WERI-Rb-1 (cell line): Measurements from ENCODE around the gene MORN4.
"Not testable (repeated sequence)": the region's sequence is repeated elsewhere in the genome, so short reads cannot be mapped to it uniquely, and the experiment has no call there.

Source experiments
- DNase-seq: peaks from one replicate; pipeline ENCODE4 v3.0.0-alpha.2; 2020
- H3K27ac ChIP-seq: fragments of 250-450 bp; sonication (Bioruptor Pico); 2 replicates; pipeline ENCODE4 v1.5.1; 2020; ENCODE audit warnings: mild to moderate bottlenecking, moderate library complexity
- H3K27me3 ChIP-seq: fragments of 250-450 bp; sonication (Bioruptor Pico); 2 replicates; pipeline ENCODE4 v1.5.1; 2021; ENCODE audit warnings: mild to moderate bottlenecking, low read depth, moderate library complexity; ENCODE audit not compliant: insufficient read depth, severe bottlenecking
- H3K36me3 ChIP-seq: fragments of 250-450 bp; sonication (Bioruptor Pico); 2 replicates; pipeline ENCODE4 v1.5.1; 2020; ENCODE audit warnings: mild to moderate bottlenecking, moderate library complexity
- H3K4me3 ChIP-seq: 2 replicates; pipeline ENCODE4 v1.5.1; 2011; ENCODE audit warnings: low read depth, mild to moderate bottlenecking, control low read depth, low read length
- H3K9me3 ChIP-seq: fragments of 250-450 bp; sonication (Bioruptor Pico); 2 replicates; pipeline ENCODE4 v1.5.1; 2021; ENCODE audit warnings: mild to moderate bottlenecking, moderate library complexity; ENCODE audit not compliant: severe bottlenecking
- CTCF ChIP-seq: IDR thresholded peaks from 2 replicates; pipeline ENCODE4 v1.5.1; 2011; ENCODE audit warnings: low read depth, mild to moderate bottlenecking, control low read depth, inconsistent platforms, low read length

The MORN4 gene

DNA sequence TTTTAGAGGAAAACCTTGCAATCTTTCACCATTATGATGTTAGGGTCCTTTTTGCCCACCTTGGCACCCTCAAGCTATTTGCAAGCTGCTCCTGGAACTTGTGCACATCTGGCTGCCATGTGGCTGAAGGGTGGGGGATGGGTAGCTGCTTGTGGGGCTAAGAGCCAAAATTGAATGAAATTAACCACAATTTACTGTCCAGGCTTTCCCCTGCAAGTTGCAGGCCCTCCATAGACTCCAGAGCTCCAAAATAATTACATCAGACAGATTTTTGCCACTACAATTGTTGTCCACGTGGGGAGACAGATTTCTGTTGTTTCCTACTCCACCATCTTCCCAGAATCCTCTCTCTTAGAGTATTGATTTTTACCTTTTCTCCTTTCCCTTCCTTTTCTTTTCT lies 26.3 kb upstream of the MORN4 start:
- no peak for DNase-seq
- Histone ChIP-seq H3K27ac (no peak overlapping the region), H3K4me3 (no peak overlapping the region), H3K36me3 (peaks cover 58% of the 10 kb centered on the region), H3K27me3 (no peaks in the 10 kb centered on the region), H3K9me3 (no peaks in the 10 kb centered on the region)
- no peak for TF ChIP-seq CTCF

- H3K27ac ChIP-seq, result no peak overlapping the region
- DNase-seq, result no peak
- peaks cover 65% of the 10 kb centered on the region for H3K36me3 ChIP-seq
- TF ChIP-seq CTCF, result no peak
- H3K27me3 ChIP-seq, result no peaks in the 10 kb centered on the region
- H3K4me3 ChIP-seq, result no peak overlapping the region
- H3K9me3 ChIP-seq, result no peaks in the 10 kb centered on the region
These were observed 23.5 kb upstream of the MORN4 start for GRCh38 chr10:97656777-97657176.

GRCh38 chr10:97651773-97652172 lies 18.5 kb upstream of the MORN4 start:
- Histone ChIP-seq H3K9me3 (no peaks in the 10 kb centered on the region), H3K27me3 (no peaks in the 10 kb centered on the region), H3K27ac (no peak overlapping the region), H3K4me3 (no peak overlapping the region), H3K36me3 (peaks cover 65% of the 10 kb centered on the region)
- DNase-seq, result no peak
- TF ChIP-seq CTCF, result no peak

DNA sequence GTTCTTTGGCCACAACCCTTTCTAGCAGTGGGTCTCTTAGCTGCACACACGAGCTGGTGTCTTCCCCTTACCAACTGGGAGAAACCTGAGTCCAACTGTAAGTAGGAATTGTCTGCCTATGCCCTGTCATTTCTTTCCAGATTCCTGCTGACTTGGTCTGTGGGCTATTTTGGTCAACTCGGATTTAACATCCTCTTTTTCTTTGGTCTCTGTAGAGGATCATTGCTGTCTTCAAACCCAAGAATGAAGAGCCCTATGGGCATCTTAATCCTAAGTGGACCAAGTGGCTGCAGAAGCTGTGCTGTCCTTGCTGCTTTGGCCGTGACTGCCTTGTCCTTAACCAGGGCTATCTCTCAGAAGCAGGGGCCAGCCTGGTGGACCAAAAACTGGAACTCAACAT lies 17.4 kb upstream of the MORN4 start:
- no peaks in the 10 kb centered on the region for H3K9me3 ChIP-seq
- H3K36me3 ChIP-seq, result peaks cover 64% of the 10 kb centered on the region
- H3K27ac ChIP-seq, result no peak overlapping the region
- no peak for TF ChIP-seq CTCF
- DNase-seq, result no peak
- H3K4me3 ChIP-seq, result no peak overlapping the region
- H3K27me3 ChIP-seq, result no peaks in the 10 kb centered on the region

DNA sequence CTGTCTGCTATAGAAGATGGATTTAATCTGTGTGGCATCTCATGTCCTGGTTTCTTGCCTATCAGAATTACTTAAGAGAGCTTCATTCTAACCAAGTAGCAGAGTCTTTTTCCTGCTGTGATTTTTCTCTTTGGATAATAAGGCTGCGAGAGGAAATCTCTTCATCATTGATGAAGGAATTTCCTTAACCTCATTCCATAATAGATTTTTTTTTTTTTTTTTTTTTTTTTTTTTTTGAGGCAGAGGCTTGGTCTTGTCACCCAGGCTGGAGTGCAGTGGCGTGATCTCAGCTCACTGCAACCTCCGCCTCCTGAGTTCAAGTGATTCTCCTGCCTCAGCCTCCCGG lies 16.1 kb upstream of the MORN4 start:
- not testable (repeated sequence) for DNase-seq, H3K27me3 ChIP-seq, H3K9me3 ChIP-seq, H3K27ac ChIP-seq, H3K4me3 ChIP-seq
- H3K36me3 ChIP-seq, result peaks cover 64% of the 10 kb centered on the region

DNA sequence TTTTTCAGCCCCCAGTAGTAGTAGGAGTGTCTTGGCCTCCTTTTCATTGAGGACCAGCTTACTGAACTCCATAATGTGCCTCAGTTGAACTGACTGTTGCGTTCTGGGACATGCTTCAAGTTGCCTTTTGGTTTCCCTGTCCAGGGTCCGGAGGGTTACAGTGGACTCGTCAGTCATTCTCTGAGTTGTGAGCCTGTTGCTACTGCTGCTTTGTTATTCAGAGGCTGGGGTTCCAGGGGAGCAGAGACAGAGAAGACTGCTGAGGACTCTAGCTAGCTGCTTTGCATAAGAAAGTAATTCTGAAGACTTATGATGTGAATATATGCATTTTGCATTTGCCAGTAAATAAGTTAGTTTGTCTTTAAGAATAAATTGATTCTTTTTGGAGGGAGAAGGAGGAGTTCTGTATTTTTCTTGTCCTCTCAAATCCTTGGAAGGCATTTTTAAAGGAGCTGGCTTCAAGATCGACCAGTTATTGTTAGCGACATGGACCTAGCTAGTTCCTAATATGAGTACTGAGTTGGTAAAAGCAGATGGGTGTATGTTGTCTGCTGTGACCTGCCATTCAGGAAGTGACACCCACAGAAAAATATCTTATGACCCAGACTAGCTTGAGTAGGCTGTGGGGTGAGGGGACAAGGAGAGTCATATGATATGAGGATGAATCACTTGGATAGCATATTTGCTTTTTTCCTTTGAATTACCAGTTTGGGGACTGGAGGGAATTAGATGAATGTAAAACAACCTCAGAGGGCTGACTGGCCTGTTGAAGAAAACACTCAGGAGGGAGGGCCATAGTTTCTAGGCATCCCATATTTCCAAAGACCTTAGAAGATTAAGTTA lies 15.5 kb upstream of the MORN4 start:
- H3K4me3 ChIP-seq, result no peak overlapping the region
- H3K9me3 ChIP-seq, result no peaks in the 10 kb centered on the region
- H3K27me3 ChIP-seq, result no peaks in the 10 kb centered on the region
- peaks cover 66% of the 10 kb centered on the region for H3K36me3 ChIP-seq
- no peak overlapping the region for H3K27ac ChIP-seq
- DNase-seq, result no peak
- no peak for TF ChIP-seq CTCF
